OCI-LY1 (cell line): ENCODE data around the gene KPNA1.
"Not testable (repeated sequence)": the region's sequence is repeated elsewhere in the genome, so short reads cannot be mapped to it uniquely, and the experiment has no call there.

ENCODE experiments used
- H2AFZ ChIP-seq: fragments of 200-600 bp; sonication (generic), shearing (Covaris generic); 2 replicates; pipeline ENCODE4 v1.6.0; 2014; ENCODE audit warnings: antibody characterized with exemption, mild to moderate bottlenecking, low read length
- H3F3A ChIP-seq: fragments of 200-600 bp; sonication (generic), shearing (Covaris generic); 2 replicates; pipeline ENCODE4 v1.6.0; 2014; ENCODE audit warnings: mild to moderate bottlenecking, antibody characterized with exemption, low read length, moderate library complexity; ENCODE audit not compliant: insufficient read depth
- H3K27ac ChIP-seq: fragments of 200-600 bp; sonication (generic); 2 replicates; pipeline ENCODE4 v1.5.1; 2014; ENCODE audit warnings: low read length, mixed run types, mild to moderate bottlenecking, low read depth; ENCODE audit not compliant: poor library complexity, severe bottlenecking
- H3K27me3 ChIP-seq: fragments of 200-600 bp; sonication (generic); 2 replicates; pipeline ENCODE4 v1.6.0; 2014; ENCODE audit warnings: antibody characterized with exemption, mild to moderate bottlenecking, low read length, moderate library complexity; ENCODE audit not compliant: insufficient read depth
- H3K36me3 ChIP-seq: fragments of 200-600 bp; sonication (generic); 2 replicates; pipeline ENCODE4 v1.6.1; 2014; ENCODE audit warnings: mild to moderate bottlenecking, antibody characterized with exemption, low read length, moderate library complexity, mixed read lengths; ENCODE audit not compliant: insufficient read depth
- H3K4me1 ChIP-seq: fragments of 200-600 bp; sonication (generic); 2 replicates; pipeline ENCODE4 v1.5.1; 2014; ENCODE audit warnings: mild to moderate bottlenecking, low read length, moderate library complexity; ENCODE audit not compliant: insufficient read depth, severe bottlenecking
- H3K4me2 ChIP-seq: fragments of 200-600 bp; sonication (generic), shearing (Covaris generic); 2 replicates; pipeline ENCODE4 v1.6.1; 2014; ENCODE audit warnings: low read length
- H3K4me3 ChIP-seq: fragments of 200-600 bp; sonication (generic); 2 replicates; pipeline ENCODE4 v1.5.1; 2014; ENCODE audit warnings: low read length, low read depth, mild to moderate bottlenecking, mixed read lengths; ENCODE audit not compliant: poor library complexity, severe bottlenecking
- H3K79me2 ChIP-seq: fragments of 200-600 bp; shearing (Covaris generic); 2 replicates; pipeline ENCODE4 v1.6.1; 2016; ENCODE audit warnings: mixed run types, low read length, mixed read lengths; ENCODE audit not compliant: insufficient read depth
- H3K9ac ChIP-seq: fragments of 200-600 bp; sonication (generic), shearing (Covaris generic); 2 replicates; pipeline ENCODE4 v1.6.1; 2014; ENCODE audit warnings: mild to moderate bottlenecking, low read length, mixed read lengths
- H3K9me2 ChIP-seq: fragments of 200-600 bp; sonication (generic), shearing (Covaris generic); 2 replicates; pipeline ENCODE4 v1.6.1; 2014; ENCODE audit warnings: low read depth, mild to moderate bottlenecking, low read length, mixed read lengths
- H3K9me3 ChIP-seq: fragments of 200-600 bp; shearing (Covaris generic); 2 replicates; pipeline ENCODE4 v1.6.1; 2014; ENCODE audit warnings: low read length, mixed read lengths
- H4K20me1 ChIP-seq: fragments of 200-600 bp; sonication (generic), shearing (Covaris generic); 2 replicates; pipeline ENCODE4 v1.6.0; 2016; ENCODE audit warnings: mild to moderate bottlenecking, low read length; ENCODE audit not compliant: insufficient read depth
- EZH2 ChIP-seq: fragments of 200-600 bp; sonication (generic), shearing (Covaris generic); IDR thresholded peaks from 2 replicates; pipeline ENCODE4 v1.8.0; 2017; ENCODE audit warnings: borderline replicate concordance, mixed run types, mild to moderate bottlenecking, antibody characterized with exemption, low read length, moderate library complexity, mixed read lengths
- TF ChIP-seq, protein P1 (sequence below): fragments of 200-600 bp; sonication (generic), shearing (Covaris generic); IDR thresholded peaks from 2 replicates; pipeline ENCODE4 v1.5.1; 2017; ENCODE audit warnings: mild to moderate bottlenecking, antibody characterized with exemption, low read length, moderate library complexity, mixed read lengths

Gene KPNA1

DNA sequence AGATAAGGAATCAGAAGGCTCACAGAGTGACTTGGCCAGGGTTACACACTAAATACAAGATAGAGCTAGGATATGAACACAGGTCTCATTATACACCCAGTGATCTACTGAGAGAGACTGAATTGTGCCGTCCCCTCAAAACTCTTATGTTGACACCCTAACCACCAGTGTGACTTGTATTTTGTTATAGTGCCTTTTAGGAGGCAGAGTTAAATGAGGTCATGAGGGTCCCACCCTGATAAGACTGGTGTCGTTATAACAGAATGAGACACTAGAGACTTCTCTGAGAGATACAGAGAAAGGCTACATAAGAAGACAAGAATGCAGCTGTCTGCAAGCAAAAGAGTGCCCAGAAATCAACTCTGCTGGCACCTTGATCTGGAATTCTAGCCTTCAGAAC lies 12.6 kb downstream of the KPNA1 start:
- H3K27ac ChIP-seq, result no peak overlapping the region
- H3K4me3 ChIP-seq, result no peak overlapping the region
- H3K4me1 ChIP-seq, result no peaks in the 10 kb centered on the region
- H3K9me3 ChIP-seq, result peaks cover 5% of the 10 kb centered on the region; the same call in 1 of the 2 replicates
- H2AFZ ChIP-seq, result no peak overlapping the region
- no peak for TF ChIP-seq EZH2
- TF ChIP-seq, protein P1, sequence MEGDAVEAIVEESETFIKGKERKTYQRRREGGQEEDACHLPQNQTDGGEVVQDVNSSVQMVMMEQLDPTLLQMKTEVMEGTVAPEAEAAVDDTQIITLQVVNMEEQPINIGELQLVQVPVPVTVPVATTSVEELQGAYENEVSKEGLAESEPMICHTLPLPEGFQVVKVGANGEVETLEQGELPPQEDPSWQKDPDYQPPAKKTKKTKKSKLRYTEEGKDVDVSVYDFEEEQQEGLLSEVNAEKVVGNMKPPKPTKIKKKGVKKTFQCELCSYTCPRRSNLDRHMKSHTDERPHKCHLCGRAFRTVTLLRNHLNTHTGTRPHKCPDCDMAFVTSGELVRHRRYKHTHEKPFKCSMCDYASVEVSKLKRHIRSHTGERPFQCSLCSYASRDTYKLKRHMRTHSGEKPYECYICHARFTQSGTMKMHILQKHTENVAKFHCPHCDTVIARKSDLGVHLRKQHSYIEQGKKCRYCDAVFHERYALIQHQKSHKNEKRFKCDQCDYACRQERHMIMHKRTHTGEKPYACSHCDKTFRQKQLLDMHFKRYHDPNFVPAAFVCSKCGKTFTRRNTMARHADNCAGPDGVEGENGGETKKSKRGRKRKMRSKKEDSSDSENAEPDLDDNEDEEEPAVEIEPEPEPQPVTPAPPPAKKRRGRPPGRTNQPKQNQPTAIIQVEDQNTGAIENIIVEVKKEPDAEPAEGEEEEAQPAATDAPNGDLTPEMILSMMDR, result no peak
- H3K9me2 ChIP-seq, result no peaks in the 10 kb centered on the region
- H3K79me2 ChIP-seq, result peaks cover 83% of the 10 kb centered on the region
- H3K4me2 ChIP-seq, result no peak overlapping the region
- H3K36me3 ChIP-seq, result peaks cover 7% of the 10 kb centered on the region; the same call in 1 of the 2 replicates
- H3F3A ChIP-seq, result no peaks in the 10 kb centered on the region
- H4K20me1 ChIP-seq, result no peaks in the 10 kb centered on the region
- H3K27me3 ChIP-seq, result no peaks in the 10 kb centered on the region
- H3K9ac ChIP-seq, result no peak overlapping the region

DNA sequence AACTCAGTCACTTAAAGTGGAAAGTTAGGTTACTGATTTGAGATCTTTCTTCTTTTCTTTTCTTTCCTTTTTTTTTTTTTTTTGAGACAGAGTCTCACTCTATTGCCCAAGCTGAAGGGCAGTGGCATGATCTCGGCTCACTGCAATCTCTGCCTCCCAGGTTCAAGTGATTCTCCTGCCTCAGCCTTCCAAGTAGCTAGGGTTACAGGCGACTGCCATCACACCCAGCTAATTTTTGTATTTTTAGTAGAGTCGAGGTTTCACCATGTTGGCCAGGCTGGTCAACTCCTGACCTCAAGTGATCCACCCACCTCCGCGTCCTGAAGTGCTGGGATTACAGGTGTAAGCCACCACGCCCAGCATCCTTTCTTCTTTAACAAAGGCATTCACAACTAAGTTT lies 13.8 kb downstream of the KPNA1 start:
- H3K36me3 ChIP-seq, result peaks cover 16% of the 10 kb centered on the region
- H3K79me2 ChIP-seq, result peaks cover 71% of the 10 kb centered on the region
- not testable (repeated sequence) for H3K4me3 ChIP-seq, H3K27ac ChIP-seq, H3K4me2 ChIP-seq, H4K20me1 ChIP-seq, H3K4me1 ChIP-seq, H3K9me3 ChIP-seq, H2AFZ ChIP-seq, H3K9me2 ChIP-seq, H3K9ac ChIP-seq, H3F3A ChIP-seq, H3K27me3 ChIP-seq

DNA sequence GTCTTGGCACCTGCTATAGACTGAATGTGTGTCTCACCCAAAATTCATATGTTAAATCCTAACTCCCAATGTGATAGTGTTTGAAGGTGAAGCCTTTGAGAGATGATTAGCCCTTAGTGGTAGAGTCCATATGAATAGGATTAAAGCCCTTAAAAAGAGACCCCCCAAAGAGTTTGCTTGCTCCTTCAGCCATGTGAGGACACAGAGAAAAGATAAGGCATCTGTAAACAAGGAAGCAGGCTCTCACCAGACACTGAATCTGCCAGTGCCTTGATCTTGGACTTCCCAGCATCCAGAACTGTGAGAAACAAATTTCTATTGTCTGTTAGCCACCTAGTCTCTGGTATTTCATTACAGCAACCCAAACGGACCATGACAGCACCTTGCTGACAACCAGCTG lies 16.6 kb downstream of the KPNA1 start:
- no peaks in the 10 kb centered on the region for H3K9me3 ChIP-seq
- no peak for TF ChIP-seq EZH2
- TF ChIP-seq, protein P1, result no peak
- peaks cover 36% of the 10 kb centered on the region for H3K36me3 ChIP-seq
- H3K27me3 ChIP-seq, result no peaks in the 10 kb centered on the region
- no peak overlapping the region for H3K27ac ChIP-seq
- no peaks in the 10 kb centered on the region for H3K9me2 ChIP-seq
- no peaks in the 10 kb centered on the region for H3K4me1 ChIP-seq
- no peak overlapping the region for H2AFZ ChIP-seq
- no peaks in the 10 kb centered on the region for H4K20me1 ChIP-seq
- no peaks in the 10 kb centered on the region for H3F3A ChIP-seq
- no peak overlapping the region for H3K4me3 ChIP-seq
- H3K79me2 ChIP-seq, result peaks cover 43% of the 10 kb centered on the region
- H3K9ac ChIP-seq, result no peak overlapping the region
- H3K4me2 ChIP-seq, result no peak overlapping the region

DNA sequence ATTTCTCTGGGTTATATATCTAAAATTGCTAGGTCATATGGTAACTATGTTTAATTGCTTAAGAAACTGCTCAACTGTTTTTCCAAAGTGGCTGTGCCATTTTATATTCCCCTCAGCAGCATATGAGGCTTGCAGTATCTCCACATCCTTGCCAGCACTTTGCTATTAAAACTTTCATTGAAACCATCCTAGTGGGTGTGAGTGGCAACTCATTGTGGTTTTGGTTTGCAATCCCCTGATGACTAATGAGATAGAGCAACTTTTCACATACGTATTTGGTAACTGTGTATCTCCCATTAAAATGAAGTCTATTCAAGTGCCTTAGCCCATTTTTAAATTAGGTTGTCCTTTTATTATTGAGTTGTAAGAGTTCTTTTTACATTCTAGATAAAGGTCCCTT lies 17.3 kb downstream of the KPNA1 start:
- Histone ChIP-seq H3K4me1 (no peaks in the 10 kb centered on the region), H4K20me1 (no peaks in the 10 kb centered on the region), H3K27me3 (no peaks in the 10 kb centered on the region), H3K36me3 (peaks cover 44% of the 10 kb centered on the region), H3K4me3 (no peak overlapping the region), H3K9ac (no peak overlapping the region), H3K9me3 (no peaks in the 10 kb centered on the region), H2AFZ (no peak overlapping the region), H3F3A (no peaks in the 10 kb centered on the region), H3K27ac (no peak overlapping the region), H3K79me2 (peaks cover 35% of the 10 kb centered on the region), H3K9me2 (no peaks in the 10 kb centered on the region), H3K4me2 (no peak overlapping the region)
- TF ChIP-seq EZH2, result no peak
- TF ChIP-seq, protein P1, result no peak
